ENCODE measurements around the gene SLC25A13.

- TF ChIP-seq CTCF (IDR thresholded peaks at IDR 0.05; ENCODE audit: insufficient read depth, low read length) (no peak), SPI1 (IDR thresholded peaks at IDR 0.05; ENCODE audit: borderline replicate concordance, low read depth) (no peak), POLR2AphosphoS5 (IDR thresholded peaks at IDR 0.05; ENCODE audit: low read depth) (no peak), REST (IDR thresholded peaks at IDR 0.05; ENCODE audit: insufficient replicate concordance, low read depth) (no peak), GABPA (IDR thresholded peaks at IDR 0.05; ENCODE audit: low read depth) (no peak)
These were observed 45.9 kb downstream of the SLC25A13 start for GRCh38 chr7:96276019-96276418.

Measured in HL-60 (cell line).